ENCODE measurements around the gene PRX. TPM values are rescaled to one million over a fixed set of nuclear protein-coding genes. Genes with fewer than 3 reads are reported as not detected.
A peak's percentile ranks its signal among the peaks of the same experiment; 100 is the strongest.

Gene PRX
- total and polyA plus RNA-seq, 2 donors from 2014 or later, result 4.5 to 12.6 TPM

GRCh38 chr19:40393894-40394815 is 19.0 kb downstream of the PRX start:
- Histone ChIP-seq H3K36me3 (ENCODE audit: control insufficient read depth in 2 of 3, insufficient read depth in 3 of 3, low read length in 3 of 3) (no peaks in the 10 kb centered on the region), H3K27me3 (ENCODE audit: control insufficient read depth, insufficient read depth, low read length) (no peaks in the 10 kb centered on the region), H3K4me3 (ENCODE audit: low read length in 3 of 3) (no peak overlapping the region), H3K27ac (ENCODE audit: low read depth in 2 of 2, low read length in 2 of 2) (no peak overlapping the region), H3K9me3 (ENCODE audit: control insufficient read depth in 2 of 3, insufficient read depth in 1 of 3, low read length in 3 of 3) (no peaks in the 10 kb centered on the region), H3K4me1 (ENCODE audit: control insufficient read depth in 2 of 3, insufficient read depth in 2 of 3, low read depth in 1 of 3, low read length in 3 of 3) (no peaks in the 10 kb centered on the region), H3K9ac (ENCODE audit: low read length in 3 of 3) (no peak overlapping the region)
- no peak for FAIRE-seq
- intact Hi-C loops (cut with DNase I), result no loop called here
- TF ChIP-seq CTCF (IDR thresholded peaks at IDR 0.05; ENCODE audit: borderline replicate concordance, extremely low read depth, insufficient read depth), result no peak
- DNase-seq, result no peak

GRCh38 chr19:40392894-40393517 is 20.2 kb downstream of the PRX start:
- no peak for TF ChIP-seq CTCF (IDR thresholded peaks at IDR 0.05; ENCODE audit: borderline replicate concordance, extremely low read depth, insufficient read depth)
- no peak overlapping the region for H3K4me3 ChIP-seq (ENCODE audit: low read length in 3 of 3)
- no peaks in the 10 kb centered on the region for H3K36me3 ChIP-seq (ENCODE audit: control insufficient read depth in 2 of 3, insufficient read depth in 3 of 3, low read length in 3 of 3)
- FAIRE-seq, result no peak
- H3K9ac ChIP-seq (ENCODE audit: low read length in 3 of 3), result no peak overlapping the region
- H3K9me3 ChIP-seq (ENCODE audit: control insufficient read depth in 2 of 3, insufficient read depth in 1 of 3, low read length in 3 of 3), result no peaks in the 10 kb centered on the region
- peak in 1 of 5 donors; percentile 30 for DNase-seq
- no peak overlapping the region for H3K27ac ChIP-seq (ENCODE audit: low read depth in 2 of 2, low read length in 2 of 2)
- H3K4me1 ChIP-seq (ENCODE audit: control insufficient read depth in 2 of 3, insufficient read depth in 2 of 3, low read depth in 1 of 3, low read length in 3 of 3), result no peaks in the 10 kb centered on the region
- intact Hi-C loops (cut with DNase I), result no loop called here
- H3K27me3 ChIP-seq (ENCODE audit: control insufficient read depth, insufficient read depth, low read length), result no peaks in the 10 kb centered on the region

GRCh38 chr19:40392123-40392522 is 21.1 kb downstream of the PRX start:
- no peak for TF ChIP-seq CTCF (IDR thresholded peaks at IDR 0.05; ENCODE audit: borderline replicate concordance, extremely low read depth, insufficient read depth)
- intact Hi-C loops (cut with DNase I), result no loop called here
- H3K27ac ChIP-seq (ENCODE audit: low read depth in 2 of 2, low read length in 2 of 2), result no peak overlapping the region
- no peak for DNase-seq
- no peak overlapping the region for H3K4me3 ChIP-seq (ENCODE audit: low read length in 3 of 3)
- no peaks in the 10 kb centered on the region for H3K9me3 ChIP-seq (ENCODE audit: control insufficient read depth in 2 of 3, insufficient read depth in 1 of 3, low read length in 3 of 3)
- no peaks in the 10 kb centered on the region for H3K27me3 ChIP-seq (ENCODE audit: control insufficient read depth, insufficient read depth, low read length)
- no peak for FAIRE-seq
- no peak overlapping the region for H3K9ac ChIP-seq (ENCODE audit: low read length in 3 of 3)
- no peaks in the 10 kb centered on the region for H3K4me1 ChIP-seq (ENCODE audit: control insufficient read depth in 2 of 3, insufficient read depth in 2 of 3, low read depth in 1 of 3, low read length in 3 of 3)
- no peaks in the 10 kb centered on the region for H3K36me3 ChIP-seq (ENCODE audit: control insufficient read depth in 2 of 3, insufficient read depth in 3 of 3, low read length in 3 of 3)
